GM19240 (cell line): ENCODE measurements around the gene ZC3HAV1.

Experiments used
- DNase-seq: peaks from one replicate; pipeline ENCODE4 v3.0.0; 2011; ENCODE audit warnings: low spot score; ENCODE audit not compliant: insufficient read length

The ZC3HAV1 gene

GRCh38 chr7:139023076-139023475 is 86.4 kb downstream of the ZC3HAV1 start:
- DNase-seq: no peak

GRCh38 chr7:139022286-139022685 is 87.2 kb downstream of the ZC3HAV1 start:
- DNase-seq: no peak

GRCh38 chr7:139018910-139019309 is 90.6 kb downstream of the ZC3HAV1 start:
- no peak for DNase-seq

- DNase-seq: peak; percentile 56
Measured at GRCh38 chr7:139016931-139017511, 92.5 kb downstream of the ZC3HAV1 start.

- no peak for DNase-seq
Measured at GRCh38 chr7:139011373-139011772, 98.1 kb downstream of the ZC3HAV1 start.

GRCh38 chr7:139004321-139005090 is 105.0 kb downstream of the ZC3HAV1 start:
- DNase-seq: no peak

GRCh38 chr7:138999414-138999813 is 110.1 kb downstream of the ZC3HAV1 start:
- DNase-seq: no peak
